K562 (cell line): ENCODE results near the gene TRIM45. TPM values are rescaled to one million over a fixed set of nuclear protein-coding genes. Genes with fewer than 3 reads are reported as not detected.
A peak's percentile ranks its signal among the peaks of the same experiment; 100 is the strongest.

Experiments used
- ATAC-seq: fragments of 200-7000 bp; cut with Tn5 transposase; 3 replicates; pipeline ENCODE4 v1.9.1; 2020; ENCODE audit warnings: moderate library complexity
- BruUV-seq: library from RNA; stranded (reverse); fragments of 400-500 nt; replicated peaks from 2 replicates; lab custom pipeline; 2021; lab: Mats Ljungman, UMichigan
- CTCF ChIA-PET: fragments of 300-600 bp; formaldehyde crosslinking; extraction: SDS; loops from one replicate; lab custom pipeline; 2021; ENCODE audit warnings: low intra/inter-chr PET ratio; lab: Yijun Ruan, JAX
- POLR2A ChIA-PET: fragments of 300-600, 350-650 bp; sonication (Branson Sonifier 250); formaldehyde crosslinking; extraction: SDS; loops from one replicate; lab custom pipeline; 2021; ENCODE audit warnings: antibody characterized with exemption, inconsistent platforms; lab: Yijun Ruan, JAX
- DNase-seq, 4 experiments: peaks; one replicate each; pipeline versions ENCODE4 v3.0.0 to v3.0.0-alpha.2; 2011 to 2018; ENCODE audit warnings: low spot score in 3 of 4, mixed read lengths in 3 of 4; ENCODE audit errors: extremely low read depth in 1 of 4
- FAIRE-seq: peaks from 2 replicates; lab custom pipeline; 2011; peaks lifted over from hg19 to GRCh38; lab: Jason Lieb, UNC
- H2AFZ ChIP-seq: 2 replicates; pipeline ENCODE4 v1.6.0; 2011; ENCODE audit warnings: low read depth, low read length, control low read depth, inconsistent platforms
- H3K27ac ChIP-seq: fragments of 200-600 bp; 3 replicates; pipeline ENCODE4 v1.8.0; 2011; ENCODE audit warnings: low read depth, mild to moderate bottlenecking, control low read depth, inconsistent platforms, low read length, moderate library complexity, mixed read lengths; ENCODE audit errors: extremely low read depth
- H3K27me3 ChIP-seq, 2 experiments: fragments of 300-600 bp in 1 of 2; 2 replicates in 1 of 2; 3 replicates in 1 of 2; pipeline versions ENCODE4 v1.6.0 to v1.8.0; 2011; ENCODE audit warnings: inconsistent platforms in 2 of 2, low read length in 2 of 2, mild to moderate bottlenecking in 1 of 2, mixed read lengths in 1 of 2, moderate library complexity in 1 of 2; ENCODE audit not compliant: control insufficient read depth in 2 of 2, insufficient read depth in 2 of 2
- H3K36me3 ChIP-seq: fragments of 300-600 bp; 3 replicates; pipeline ENCODE4 v1.8.0; 2011; ENCODE audit warnings: mild to moderate bottlenecking, low read length, inconsistent platforms; ENCODE audit not compliant: control insufficient read depth, insufficient read depth
- H3K4me1 ChIP-seq, 2 experiments: fragments of 200-600 bp in 1 of 2; replicated peaks in 1 of 2; 2 replicates in 1 of 2; 3 replicates in 1 of 2; pipeline versions ENCODE4 v1.5.1 to v1.8.0; 2011; ENCODE audit warnings: inconsistent platforms in 2 of 2, low read length in 2 of 2, mild to moderate bottlenecking in 1 of 2, mixed read lengths in 1 of 2, moderate library complexity in 1 of 2; ENCODE audit not compliant: control insufficient read depth in 2 of 2, insufficient read depth in 2 of 2
- H3K4me2 ChIP-seq: 2 replicates; pipeline ENCODE4 v1.6.1; 2011; ENCODE audit warnings: low read length, control low read depth, inconsistent platforms, mixed read lengths; ENCODE audit not compliant: insufficient read depth
- H3K4me3 ChIP-seq: fragments of 200-600 bp; sonication (generic), shearing (Covaris generic); 2 replicates; pipeline ENCODE4 v1.5.1; 2016; ENCODE audit warnings: control low read depth, inconsistent platforms
- H3K79me2 ChIP-seq: fragments of 200-600 bp; 3 replicates; pipeline ENCODE4 v1.8.0; 2011; ENCODE audit warnings: low read length, inconsistent platforms; ENCODE audit not compliant: control insufficient read depth, insufficient read depth
- H3K9ac ChIP-seq, 2 experiments: 2 replicates each; pipeline versions ENCODE4 v1.6.0 to v1.6.1; 2011; ENCODE audit warnings: low read depth in 2 of 2, low read length in 2 of 2, control low read depth in 1 of 2, inconsistent platforms in 1 of 2, mild to moderate bottlenecking in 1 of 2, mixed read lengths in 1 of 2; ENCODE audit not compliant: insufficient read depth in 1 of 2
- H3K9me1 ChIP-seq: one replicate; pipeline ENCODE4 v1.6.0; 2011; ENCODE audit warnings: inconsistent platforms, mild to moderate bottlenecking, low read length, moderate library complexity; ENCODE audit not compliant: control insufficient read depth, insufficient read depth
- H3K9me3 ChIP-seq: replicated peaks from 2 replicates; pipeline ENCODE4 v1.5.1; 2011; ENCODE audit warnings: low read depth, low read length, inconsistent platforms; ENCODE audit not compliant: control insufficient read depth, insufficient read depth
- H4K20me1 ChIP-seq: replicated peaks from 2 replicates; pipeline ENCODE4 v1.6.1; 2011; ENCODE audit warnings: low read length, inconsistent platforms, mixed read lengths; ENCODE audit not compliant: control insufficient read depth, insufficient read depth
- ARID1B ChIP-seq: fragments of 450-650 bp; IDR thresholded peaks from 2 replicates; pipeline ENCODE4 v1.6.1; 2016; ENCODE audit warnings: antibody characterized with exemption, mild to moderate bottlenecking, inconsistent platforms
- ATF7 ChIP-seq: fragments of 450-650 bp; IDR thresholded peaks from 2 replicates; pipeline ENCODE4 v1.7.1; 2014; ENCODE audit warnings: mild to moderate bottlenecking, moderate library complexity
- BHLHE40 ChIP-seq: IDR thresholded peaks from 2 replicates; pipeline ENCODE4 v1.6.1; 2011; ENCODE audit warnings: low read length, improper control_type of control experiment
- CREM ChIP-seq: IDR thresholded peaks from 2 replicates; pipeline ENCODE4 v1.6.1; 2014; ENCODE audit warnings: antibody characterized with exemption, low read depth
- DPF2 ChIP-seq: fragments of 450-650 bp; IDR thresholded peaks from 2 replicates; pipeline ENCODE4 v1.6.1; 2016
- FOSL1 ChIP-seq: fragments of 200-800 bp; sonication (Bioruptor generic); conservative IDR thresholded peaks from 2 replicates; pipeline ENCODE4 v1.6.1; 2016; ENCODE audit warnings: missing genetic modification characterization, missing compliant biosample characterization
- HSF4 ChIP-seq: fragments of 250-450 bp; sonication (Bioruptor Pico); IDR thresholded peaks from 2 replicates; pipeline ENCODE4 v2.1.2; 2022; ENCODE audit warnings: mild to moderate bottlenecking, moderate library complexity, borderline replicate concordance
- JUN ChIP-seq, 2 experiments: sonication (generic) in 1 of 2; formaldehyde crosslinking in 1 of 2; IDR thresholded peaks; 2 replicates each; pipeline versions ENCODE4 v1.6.1 to v1.8.0; 2012 to 2022; ENCODE audit warnings: borderline replicate concordance in 2 of 2, mild to moderate bottlenecking in 2 of 2, improper control_type of control experiment in 1 of 2, low read depth in 1 of 2, low read length in 1 of 2, missing genetic modification reagents in 1 of 2
- JUND ChIP-seq, 2 experiments: IDR thresholded peaks; 2 replicates in 1 of 2; 3 replicates in 1 of 2; pipeline ENCODE4 v1.6.1; 2011; ENCODE audit warnings: borderline replicate concordance in 2 of 2, low read depth in 2 of 2, low read length in 2 of 2, improper control_type of control experiment in 1 of 2, missing biosample characterization in 1 of 2, missing genetic modification characterization in 1 of 2, missing genetic modification reagents in 1 of 2
- MCM5 ChIP-seq: fragments of 450-650 bp; IDR thresholded peaks from 2 replicates; pipeline ENCODE4 v1.6.1; 2016; ENCODE audit warnings: low read depth
- MIER1 ChIP-seq: fragments of 450-650 bp; IDR thresholded peaks from 2 replicates; pipeline ENCODE4 v1.6.1; 2016; ENCODE audit warnings: antibody characterized with exemption, mild to moderate bottlenecking, low read depth
- RCOR1 ChIP-seq, 2 experiments: IDR thresholded peaks; 2 replicates each; pipeline ENCODE4 v1.6.1; 2012; ENCODE audit warnings: low read depth in 2 of 2, low read length in 2 of 2, borderline replicate concordance in 1 of 2, improper control_type of control experiment in 1 of 2
- SMARCA4 ChIP-seq: fragments of 450-650 bp; IDR thresholded peaks from 2 replicates; pipeline ENCODE4 v1.6.1; 2016
- SMARCE1 ChIP-seq: fragments of 450-650 bp; IDR thresholded peaks from 2 replicates; pipeline ENCODE4 v1.7.1; 2016; ENCODE audit warnings: mild to moderate bottlenecking
- ZFP30 ChIP-seq: fragments of 250-450 bp; sonication (Bioruptor Pico); IDR thresholded peaks from 2 replicates; pipeline ENCODE4 v1.8.0; 2022; ENCODE audit warnings: moderate library complexity, mild to moderate bottlenecking, inconsistent platforms, borderline replicate concordance
- ZNF184 ChIP-seq: sonication (generic); formaldehyde crosslinking; IDR thresholded peaks from 2 replicates; pipeline ENCODE4 v1.5.0; 2020; ENCODE audit warnings: missing genetic modification reagents
- ZNF197 ChIP-seq: fragments of 200-800 bp; sonication (Bioruptor generic); IDR thresholded peaks from 2 replicates; pipeline ENCODE4 v1.6.1; 2016; ENCODE audit warnings: low read depth, missing genetic modification characterization, missing compliant biosample characterization
- ZNF263 ChIP-seq: sonication (generic); formaldehyde crosslinking; IDR thresholded peaks from 2 replicates; pipeline ENCODE4 v1.8.0; 2022; ENCODE audit warnings: mild to moderate bottlenecking, missing genetic modification reagents, borderline replicate concordance
- ZNF589 ChIP-seq: fragments of 200-800 bp; sonication (Bioruptor generic); IDR thresholded peaks from 2 replicates; pipeline ENCODE4 v1.6.1; 2016; ENCODE audit warnings: low read depth, missing genetic modification characterization, missing compliant biosample characterization
- WGBS: fragments of 100-300 bp; shearing (Covaris generic); methylation state at CpG from one replicate; pipeline ENCODE4 v1.1.6; 2016; ENCODE audit warnings: low coverage, mixed read lengths; ENCODE audit not compliant: insufficient coverage; ENCODE audit errors: missing lambda C conversion rate; 5-methylcytosine and 5-hydroxymethylcytosine counted together
- in situ Hi-C: fragments of 300-500 bp; cut with MboI; formaldehyde crosslinking; loops from 4 replicates; pipeline ENCODE4 v1.15.0; 2018; ENCODE audit warnings: inconsistent platforms, mixed read lengths
- intact Hi-C: fragments of 100-400 bp; cut with micrococcal nuclease; formaldehyde crosslinking; loops from 2 replicates; pipeline ENCODE4 v1.14.2; 2022
- polyA plus RNA-seq, 8 experiments: library from polyadenylated mRNA; depleted of rRNA in 4 of 8; stranded (reverse) in 5 of 8; unstranded in 3 of 8; fragments of >200 nt; fragmentation: Nextera tagmentation in 2 of 8; fragmentation: Illumina TruSeq in 1 of 8; extraction: Ambion mirVana in 2 of 8; extraction: Trizol in 1 of 8; gene quantifications; 2 replicates each; pipeline versions ENCODE4 v1.2.1 to v1.2.3, GENCODE V29; 2011 to 2014; ENCODE audit warnings: inconsistent platforms in 1 of 8, missing spikeins in 1 of 8
- total RNA-seq, 7 experiments: library from RNA; depleted of rRNA in 6 of 7; stranded (reverse); fragments of >200 nt in 6 of 7; fragmentation: Illumina TruSeq in 2 of 7; extraction: Trizol in 2 of 7; gene quantifications; 2 replicates each; pipeline versions ENCODE4 v1.2.1 to v1.2.3, GENCODE V29; 2011 to 2021; ENCODE audit warnings: low replicate concordance in 1 of 7
- TF ChIP-seq, protein P1 (sequence below): fragments of 250-450 bp; sonication (Bioruptor Pico); IDR thresholded peaks from 2 replicates; pipeline ENCODE4 v1.5.1; 2021; ENCODE audit warnings: mild to moderate bottlenecking
- TF ChIP-seq, protein P2 (sequence below), 2 experiments: fragments of 450-650 bp in 1 of 2; sonication (generic) in 1 of 2; formaldehyde crosslinking in 1 of 2; IDR thresholded peaks in 1 of 2; conservative IDR thresholded peaks in 1 of 2; 2 replicates each; pipeline versions ENCODE4 v1.6.1 to v1.8.1; 2016 to 2023; ENCODE audit warnings: mild to moderate bottlenecking in 2 of 2, moderate library complexity in 2 of 2, inconsistent platforms in 1 of 2, missing genetic modification reagents in 1 of 2

TRIM45 gene
- total and polyA plus RNA-seq, 9 of the 15 experiments (the other 6 are each of a cell fraction or from before 2014, with no cell fraction given): 1.9 to 6.2 (median 3.6) TPM

DNA sequence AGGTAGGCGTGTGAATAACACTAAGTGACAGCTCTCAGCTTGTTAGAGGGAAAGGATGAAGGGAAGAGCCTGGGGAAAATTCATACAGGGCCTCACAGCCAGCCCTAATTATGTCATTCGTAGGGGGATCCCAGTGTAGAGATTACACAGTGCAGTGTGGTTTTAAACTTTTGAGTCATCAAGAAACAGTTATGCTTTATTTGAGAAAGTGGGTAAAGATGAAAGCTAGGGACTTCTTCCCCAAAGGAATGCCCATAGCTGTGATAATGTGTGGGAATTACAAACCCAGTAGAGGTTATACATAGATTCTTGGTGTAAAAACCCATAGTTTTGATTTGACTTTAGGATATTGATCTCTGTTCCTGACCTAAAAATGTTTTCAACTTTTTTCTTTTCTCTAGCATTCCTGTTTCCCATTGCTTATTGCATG, 59.5 kb downstream of the TRIM45 start:
- peaks cover 10 to 14% of the 10 kb centered on the region in 2 experiments for H3K4me1 ChIP-seq
- H3K4me3 ChIP-seq: no peak overlapping the region
- no peak for ATAC-seq
- peak overlapping the region; percentile 12; the same call in 2 of the 3 replicates for H3K27ac ChIP-seq
- no peak overlapping the region for H2AFZ ChIP-seq
- intact Hi-C loops: loop anchor here (2.0 to 10.0 kb wide), 2 partner anchors 235 to 833 kb away; no protein-coding TSS in a partner anchor
- peaks cover 50% of the 10 kb centered on the region for H3K36me3 ChIP-seq
- no peaks in the 10 kb centered on the region for H3K9me3 ChIP-seq
- H3K4me2 ChIP-seq: no peak overlapping the region
- 4% methylated on average over 2 of the region's 2 CpGs for WGBS
- in situ Hi-C loops: no loop called here
- no peaks in the 10 kb centered on the region for H3K27me3 ChIP-seq
- DNase-seq: peak in 2 of 4 experiments; percentile 39 to 50
- POLR2A ChIA-PET: interaction anchor here (1.2 to 1.4 kb wide), 2 partner anchors 10 to 13 kb away, joined by 3 to 6 read pairs; no protein-coding TSS in a partner anchor
- no peaks in the 10 kb centered on the region for H4K20me1 ChIP-seq
- peaks cover 30% of the 10 kb centered on the region for H3K79me2 ChIP-seq
- H3K9ac ChIP-seq: no peak overlapping the region
- FAIRE-seq: no peak
- CTCF ChIA-PET: no interaction called here
- H3K9me1 ChIP-seq: no peaks in the 10 kb centered on the region
- BruUV-seq: no TSS peak
- TF ChIP-seq CREM (peak; percentile 46; the same call in 1 of the 2 replicates), JUN (IDR thresholded peaks at IDR 0.05; ENCODE audit: borderline replicate concordance, low read depth, low read length) (peak; percentile 47; the same call in 1 of the 2 replicates), JUN (CRISPR knock-in tag; IDR thresholded peaks at IDR 0.05; ENCODE audit: borderline replicate concordance) (no peak), ZNF589 (CRISPR knock-in tag) (no peak), ZNF184 (CRISPR knock-in tag) (no peak), HSF4 (no peak), JUND (IDR thresholded peaks at IDR 0.05; ENCODE audit: borderline replicate concordance, low read depth, low read length) (peak; percentile 61), JUND (tag; IDR thresholded peaks at IDR 0.05; ENCODE audit: borderline replicate concordance, low read depth, low read length) (peak; percentile 63; the same call in 1 of the 3 replicates), SMARCA4 (peak; percentile 61; the same call in 1 of the 2 replicates), ZNF197 (CRISPR knock-in tag) (no peak), RCOR1 (IDR thresholded peaks at IDR 0.05; ENCODE audit: borderline replicate concordance in 1 of 2, low read depth in 2 of 2, low read length in 2 of 2) (peak in 1 of 2 experiments; percentile 6; a peak in 1 of 4 replicates), ATF7 (0 out of 2 replicates have a peak, but pooled peaks have one; percentile 29), ZNF263 (no peak), MIER1 (no peak), BHLHE40 (no peak), DPF2 (peak; percentile 58; the same call in 1 of the 2 replicates), ZFP30 (no peak), FOSL1 (tag) (peak; percentile 80), SMARCE1 (peak; percentile 32; the same call in 1 of the 2 replicates), ARID1B (peak; percentile 48; the same call in 1 of the 2 replicates), MCM5 (no peak)
- TF ChIP-seq, protein P1, sequence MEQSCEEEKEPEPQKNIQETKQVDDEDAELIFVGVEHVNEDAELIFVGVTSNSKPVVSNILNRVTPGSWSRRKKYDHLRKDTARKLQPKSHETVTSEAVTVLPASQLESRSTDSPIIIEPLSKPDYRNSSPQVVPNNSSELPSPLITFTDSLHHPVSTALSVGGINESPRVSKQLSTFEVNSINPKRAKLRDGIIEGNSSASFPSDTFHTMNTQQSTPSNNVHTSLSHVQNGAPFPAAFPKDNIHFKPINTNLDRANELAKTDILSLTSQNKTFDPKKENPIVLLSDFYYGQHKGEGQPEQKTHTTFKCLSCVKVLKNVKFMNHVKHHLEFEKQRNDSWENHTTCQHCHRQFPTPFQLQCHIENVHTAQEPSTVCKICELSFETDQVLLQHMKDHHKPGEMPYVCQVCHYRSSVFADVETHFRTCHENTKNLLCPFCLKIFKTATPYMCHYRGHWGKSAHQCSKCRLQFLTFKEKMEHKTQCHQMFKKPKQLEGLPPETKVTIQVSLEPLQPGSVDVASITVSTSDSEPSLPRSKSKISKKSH (CRISPR knock-in tag): no peak
- TF ChIP-seq, protein P2, sequence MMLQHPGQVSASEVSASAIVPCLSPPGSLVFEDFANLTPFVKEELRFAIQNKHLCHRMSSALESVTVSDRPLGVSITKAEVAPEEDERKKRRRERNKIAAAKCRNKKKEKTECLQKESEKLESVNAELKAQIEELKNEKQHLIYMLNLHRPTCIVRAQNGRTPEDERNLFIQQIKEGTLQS (IDR thresholded peaks at IDR 0.05): peak; percentile 67; the same call in 1 of the 2 replicates
- TF ChIP-seq, protein P2 (CRISPR knock-in tag; conservative IDR thresholded peaks at IDR 0.05): no peak
